ENCODE results near the gene KIZ.

The KIZ gene

DNA sequence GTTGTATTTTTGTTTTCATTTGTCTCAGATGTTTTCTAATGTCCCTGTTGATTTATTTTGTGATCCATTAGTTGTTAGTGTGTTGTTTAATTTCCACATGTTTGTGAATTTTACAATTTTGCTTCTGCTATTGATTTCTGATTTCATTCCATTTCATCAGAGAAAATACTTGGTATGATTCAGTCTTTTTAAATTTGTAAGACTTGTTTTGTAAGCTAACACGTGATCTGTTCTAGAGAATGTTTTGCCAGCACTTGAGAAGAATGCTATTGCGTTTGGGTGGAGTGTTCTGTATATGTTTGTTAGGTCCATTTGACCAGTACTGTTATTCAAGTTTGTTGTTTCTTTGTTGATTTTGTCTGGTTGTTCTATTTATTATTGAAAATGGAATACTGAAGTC is 53.9 kb downstream of the KIZ start:
- DNase-seq (ENCODE audit: low read depth), result no peak

DNA sequence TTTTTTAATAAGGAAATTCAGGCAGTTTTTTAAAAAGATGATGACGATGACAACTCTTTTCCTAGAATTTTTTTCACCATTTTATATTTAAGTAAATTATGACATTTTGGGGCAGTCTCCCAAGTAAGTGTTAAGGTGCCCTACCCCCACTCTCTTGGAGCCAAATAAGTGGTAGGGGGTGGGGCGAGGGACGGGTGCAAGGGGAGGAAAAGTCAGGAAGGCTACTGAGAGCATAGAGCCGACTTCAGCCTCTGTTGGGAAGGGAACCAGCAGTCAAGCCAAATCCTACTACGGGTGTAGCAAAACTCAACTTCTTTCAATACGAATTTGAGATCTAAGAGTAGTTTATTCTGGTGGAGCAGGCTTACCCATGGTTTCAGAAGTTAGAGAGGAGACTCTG is 54.4 kb downstream of the KIZ start:
- no peak for DNase-seq (ENCODE audit: low read depth)

DNA sequence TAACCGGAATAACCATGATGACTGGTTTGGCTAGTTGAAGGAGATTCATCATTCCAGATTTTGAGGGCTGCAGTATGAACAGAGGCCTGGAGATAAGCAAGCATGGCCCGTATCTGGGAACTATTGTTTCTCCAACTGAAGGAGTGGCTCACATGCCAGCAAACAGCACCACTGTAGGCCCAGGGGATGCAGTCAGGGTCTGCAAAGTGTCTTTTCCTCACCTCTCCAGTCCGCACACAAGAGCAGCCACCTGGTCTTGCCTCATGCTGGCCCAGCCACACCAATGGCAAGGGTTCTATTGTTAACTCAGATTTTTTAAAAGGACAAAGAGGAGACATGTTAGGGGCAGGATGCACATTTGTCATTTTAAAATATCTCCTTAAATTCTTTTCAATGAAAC is 55.1 kb downstream of the KIZ start:
- no peak for DNase-seq (ENCODE audit: low read depth)

DNA sequence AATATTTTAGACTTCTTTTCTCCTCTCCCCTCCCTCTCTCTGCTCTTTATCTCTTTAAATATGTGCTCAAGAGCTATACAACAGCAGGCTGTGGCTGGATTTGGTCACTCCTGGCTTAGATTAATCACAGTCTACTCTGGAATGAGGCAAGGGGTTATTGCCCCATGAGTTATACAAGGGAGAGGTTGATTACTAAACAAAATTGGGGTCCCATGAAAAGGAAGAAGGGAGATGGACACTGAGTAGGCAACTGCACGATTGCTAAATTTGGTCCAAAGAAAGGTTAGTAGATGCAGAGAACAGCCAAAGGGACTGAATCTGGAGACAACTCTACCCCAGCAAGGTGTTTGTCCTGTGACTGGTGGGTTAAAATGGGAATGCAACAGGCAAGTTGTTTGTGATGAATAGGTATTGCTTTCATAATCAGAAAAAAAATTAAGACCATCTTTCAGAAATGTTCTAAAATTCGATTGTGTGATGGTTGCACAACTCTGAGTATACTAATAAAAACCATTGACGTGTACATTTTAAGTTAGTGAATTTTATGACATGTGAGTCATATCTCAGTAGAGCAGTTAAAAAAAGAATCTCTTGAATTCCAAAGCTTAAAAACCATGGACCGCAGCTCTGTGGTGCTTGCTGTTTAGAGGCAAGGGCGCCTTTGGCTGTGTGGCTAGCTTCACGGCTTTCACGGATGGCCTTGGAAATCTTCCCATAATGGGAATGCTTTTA is 57.1 kb downstream of the KIZ start:
- DNase-seq (ENCODE audit: low read depth), result no peak

DNA sequence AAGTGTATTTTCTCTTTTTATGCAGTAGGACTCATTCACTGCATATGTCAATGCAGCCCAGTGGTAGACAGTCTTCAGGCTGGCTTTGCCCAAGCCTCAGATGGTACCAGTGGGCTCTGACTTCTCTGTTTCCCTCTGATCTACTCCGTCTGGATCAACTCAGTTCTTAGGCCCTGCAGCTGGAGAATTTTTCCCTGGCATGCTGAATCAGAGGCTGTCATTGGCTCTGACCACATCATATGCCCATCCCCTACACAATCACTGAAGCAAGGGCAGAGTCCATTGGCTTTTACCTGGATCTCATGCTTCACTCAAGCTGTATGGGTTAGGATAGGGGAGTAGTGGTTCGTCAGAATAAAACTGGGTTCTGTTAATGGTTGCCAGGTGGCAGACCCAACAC is 57.8 kb downstream of the KIZ start:
- DNase-seq (ENCODE audit: low read depth), result no peak

DNA sequence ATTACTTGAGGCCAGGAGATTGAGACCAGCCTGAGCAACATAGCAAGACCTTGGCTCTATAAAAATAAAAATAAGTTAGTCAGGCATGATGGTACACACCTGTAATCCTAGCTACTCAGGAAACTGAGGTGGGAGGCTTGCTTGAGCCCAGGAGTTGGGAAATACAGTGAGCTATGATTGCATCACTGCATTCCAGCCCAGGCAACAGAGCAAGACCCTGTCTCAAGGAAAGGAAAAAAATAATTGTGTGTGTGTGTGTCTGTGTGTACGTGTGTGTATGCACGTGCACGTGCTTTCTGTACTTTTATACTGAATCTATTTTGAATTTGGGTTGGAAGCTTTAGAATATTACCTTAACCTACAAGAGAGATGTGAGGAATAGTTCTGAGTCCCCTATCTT is 58.9 kb downstream of the KIZ start:
- no peak for DNase-seq (ENCODE audit: low read depth)

DNA sequence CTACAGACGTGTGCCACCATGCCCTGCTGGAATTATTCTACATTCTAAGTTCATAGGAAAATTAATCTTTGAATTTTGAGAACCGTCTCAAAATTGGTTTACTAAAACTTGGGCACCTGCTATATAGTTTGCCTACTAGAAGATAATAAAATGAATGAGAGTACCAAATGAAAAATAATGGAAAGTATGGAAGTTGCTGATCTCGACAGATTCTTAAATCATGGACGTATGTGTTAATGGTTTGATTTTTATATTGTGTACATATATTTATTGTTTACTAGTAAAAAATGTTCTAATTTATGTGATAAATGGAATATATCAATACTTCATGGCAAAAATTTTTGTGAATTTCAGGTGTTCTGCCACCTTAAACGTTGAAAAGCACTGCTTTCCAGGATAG is 60.0 kb downstream of the KIZ start:
- no peak for DNase-seq (ENCODE audit: low read depth)

DNA sequence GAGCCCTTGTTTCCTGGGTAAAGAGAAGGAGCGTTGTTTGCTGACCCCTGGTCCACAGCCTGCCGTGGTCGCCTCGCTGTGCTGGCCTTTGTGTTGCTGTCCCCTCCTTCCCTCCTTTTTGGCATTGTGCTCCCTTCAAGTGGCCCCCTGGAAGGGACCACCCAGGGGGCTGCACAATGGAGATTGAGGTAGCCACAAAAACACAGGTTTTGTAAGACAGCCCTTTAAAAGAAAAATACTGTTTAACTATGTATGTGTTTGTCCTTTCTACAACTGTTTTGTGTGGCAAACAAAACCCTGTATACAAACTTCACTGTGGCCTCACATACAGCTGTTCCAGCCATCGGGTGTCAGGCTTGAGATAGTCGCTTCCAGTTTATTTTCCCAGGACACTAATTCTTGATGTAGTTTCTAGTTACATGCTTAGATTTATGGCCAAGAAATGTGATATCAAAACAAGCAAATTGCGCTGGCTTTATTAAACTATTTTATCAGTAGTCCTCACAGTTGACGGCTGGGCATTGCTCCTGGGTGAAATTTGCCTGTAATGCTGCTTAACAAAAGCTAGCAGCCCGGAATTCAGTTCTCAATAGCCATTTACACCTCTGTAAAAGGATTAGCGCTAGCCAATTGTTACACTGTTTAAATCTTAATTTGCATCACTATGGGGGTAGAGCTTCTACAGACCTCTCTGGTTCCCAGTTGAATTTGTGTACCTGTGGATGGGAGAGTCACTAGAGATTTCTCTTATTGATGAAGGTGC is 64.1 kb downstream of the KIZ start:
- no peak for DNase-seq (ENCODE audit: low read depth)

DNA sequence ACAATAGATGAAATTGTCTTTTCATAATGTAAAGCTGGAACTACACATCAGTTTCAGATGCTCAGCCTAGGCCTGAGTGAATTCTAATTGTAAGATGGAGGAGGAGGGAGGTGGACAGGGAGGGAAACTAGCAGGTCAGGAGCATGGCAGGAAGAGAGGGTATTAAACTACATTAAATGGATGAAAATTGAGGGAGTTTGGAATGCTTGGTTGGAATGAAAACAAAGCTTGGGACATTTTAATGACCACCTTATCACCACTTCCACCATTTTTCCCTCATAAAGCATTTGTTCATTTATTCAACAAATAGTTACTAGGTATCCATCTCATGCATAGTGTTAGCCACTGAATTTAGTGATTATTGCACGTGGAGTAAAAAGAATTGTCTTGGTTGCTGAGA is 65.0 kb downstream of the KIZ start:
- DNase-seq (ENCODE audit: low read depth), result no peak

DNA sequence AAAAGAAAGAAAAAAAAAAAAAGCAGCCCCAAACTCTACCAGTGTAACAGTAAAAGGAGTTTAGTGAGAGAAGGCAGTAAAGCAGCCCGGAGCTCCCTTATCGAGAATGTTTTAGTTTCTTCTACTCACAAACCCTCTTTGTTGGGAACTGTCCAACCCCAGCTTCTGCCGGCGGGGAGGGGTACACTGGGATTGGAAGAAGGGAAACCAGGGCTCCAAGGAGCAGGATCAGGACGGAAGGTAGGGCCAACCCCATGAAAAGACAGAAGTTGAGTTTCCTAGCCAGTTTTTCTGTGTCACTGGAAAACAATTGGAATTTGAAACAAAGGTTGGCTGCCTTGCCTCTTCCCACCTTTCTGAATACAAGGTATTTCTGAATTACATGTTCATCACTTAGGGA is 66.0 kb downstream of the KIZ start:
- DNase-seq (ENCODE audit: low read depth), result no peak

DNA sequence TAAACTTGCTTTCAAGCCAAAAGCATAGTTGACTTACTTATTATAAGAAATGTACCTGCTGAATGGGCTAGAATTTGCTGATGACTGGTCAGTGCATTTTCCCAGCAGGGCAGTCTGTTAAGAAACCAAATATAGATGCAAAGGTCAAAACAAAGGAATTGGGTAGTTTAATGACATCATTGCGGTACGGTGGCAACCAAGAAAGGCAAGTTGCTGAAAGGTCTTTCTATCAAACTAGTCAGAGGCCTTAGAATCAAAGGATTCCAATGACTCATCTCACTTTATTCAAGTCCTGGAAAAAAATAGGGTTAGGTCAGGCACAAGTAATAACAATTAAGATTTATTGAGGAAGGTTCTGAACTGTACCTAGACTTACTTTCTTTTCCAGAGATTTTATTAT is 76.4 kb downstream of the KIZ start:
- DNase-seq (ENCODE audit: low read depth), result no peak

DNA sequence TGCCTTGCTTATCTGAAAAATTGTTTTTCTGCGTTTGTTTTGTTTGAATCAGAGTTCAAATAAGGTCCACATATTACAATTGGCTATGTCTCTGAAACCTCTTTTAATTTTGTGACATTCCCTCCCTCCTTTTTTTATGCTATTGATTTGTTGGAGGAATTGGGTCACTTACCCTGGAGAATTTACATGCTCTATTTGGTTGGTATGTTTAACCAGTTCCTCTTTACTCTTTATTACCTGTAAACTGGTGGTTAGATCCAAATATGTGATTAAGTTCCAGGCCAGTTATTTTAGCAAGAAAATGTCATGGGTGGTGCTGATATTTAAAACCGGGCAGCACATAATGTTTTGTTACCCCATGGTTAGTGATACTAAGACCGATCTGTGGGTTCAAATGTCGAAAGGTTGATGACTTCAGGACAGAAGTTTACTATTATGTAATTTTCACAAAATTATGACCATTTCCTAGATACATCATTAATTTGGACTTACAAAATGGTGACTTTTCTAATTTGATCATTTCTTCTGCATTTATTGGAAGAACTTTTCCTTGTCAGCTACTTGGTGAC is 77.3 kb downstream of the KIZ start:
- no peak for DNase-seq (ENCODE audit: low read depth)

DNA sequence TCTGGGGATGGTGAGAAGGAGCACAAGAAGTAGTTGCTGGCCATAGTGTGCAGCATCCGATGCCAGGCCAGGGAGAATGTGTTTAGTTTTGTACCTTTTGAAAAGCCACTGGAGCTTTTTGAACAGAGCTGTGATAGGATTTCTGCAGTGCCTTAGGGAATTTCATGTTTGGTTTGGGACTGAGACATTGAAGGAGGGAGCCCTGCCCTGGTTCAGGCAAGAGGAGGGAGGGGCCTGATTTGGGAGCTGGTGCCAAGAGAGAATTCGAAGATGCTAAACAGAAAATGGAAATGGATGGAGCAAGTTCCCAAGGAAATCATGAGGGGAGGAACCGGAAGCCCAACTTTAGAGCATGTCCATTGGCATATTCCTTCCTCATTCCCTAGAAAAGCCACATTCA is 80.7 kb downstream of the KIZ start:
- no peak for DNase-seq (ENCODE audit: low read depth)

DNA sequence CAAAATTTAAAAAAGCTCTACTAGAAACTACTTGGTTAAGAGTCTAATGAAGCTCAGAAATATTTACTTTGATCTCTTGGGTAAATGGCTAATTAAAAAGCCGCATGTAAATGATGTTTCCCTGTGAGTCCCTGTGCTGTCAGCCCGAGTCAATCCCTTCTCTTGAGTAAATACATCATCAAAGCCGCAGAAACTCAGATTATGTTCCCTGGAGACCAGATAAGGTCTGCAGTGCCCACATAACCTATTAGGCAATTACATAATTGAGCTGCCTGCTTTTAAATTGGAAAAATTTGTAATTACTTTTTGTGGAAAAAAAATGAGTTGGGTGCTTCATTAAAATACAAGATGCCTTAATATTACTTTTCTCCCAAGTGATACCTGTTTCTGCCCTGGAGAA is 83.1 kb downstream of the KIZ start:
- DNase-seq (ENCODE audit: low read depth), result no peak

DNA sequence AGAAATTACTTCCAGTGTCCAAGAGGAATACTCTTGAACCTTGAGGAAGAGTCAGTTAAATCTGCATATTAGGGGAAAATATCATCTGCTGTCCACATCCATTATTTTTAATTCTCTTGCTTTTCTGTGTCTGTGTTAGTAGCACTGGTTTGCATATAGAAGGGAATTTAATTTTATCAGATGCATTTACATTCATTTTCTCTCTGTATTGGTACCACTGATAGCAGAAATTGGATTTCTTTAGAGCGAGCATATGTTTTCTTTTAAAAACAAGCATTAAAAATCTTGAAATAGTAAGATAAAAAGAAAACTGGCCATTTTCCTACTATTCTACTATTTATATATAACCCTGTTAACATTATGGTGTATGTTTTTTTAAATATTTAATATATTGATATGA is 83.8 kb downstream of the KIZ start:
- no peak for DNase-seq (ENCODE audit: low read depth)

DNA sequence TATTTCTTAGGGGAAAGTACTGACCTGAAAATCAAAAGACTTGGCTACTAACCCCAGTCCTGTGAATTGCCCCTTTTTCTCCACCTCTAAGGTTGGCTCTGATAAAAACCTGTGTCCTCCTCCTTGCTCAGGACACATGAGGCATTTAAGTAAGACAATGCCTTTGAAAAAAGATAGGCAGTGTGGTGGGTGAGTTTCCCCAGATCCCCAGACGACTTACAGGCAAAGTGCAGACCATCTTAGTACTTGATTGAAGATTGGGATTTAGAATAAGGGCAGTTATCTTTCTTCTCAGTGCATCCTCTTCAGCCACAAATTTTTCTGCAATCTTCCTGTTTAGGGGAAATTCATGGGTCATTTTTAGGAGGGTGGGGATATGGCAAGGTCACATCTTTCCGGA is 87.8 kb downstream of the KIZ start:
- no peak for DNase-seq (ENCODE audit: low read depth)

DNA sequence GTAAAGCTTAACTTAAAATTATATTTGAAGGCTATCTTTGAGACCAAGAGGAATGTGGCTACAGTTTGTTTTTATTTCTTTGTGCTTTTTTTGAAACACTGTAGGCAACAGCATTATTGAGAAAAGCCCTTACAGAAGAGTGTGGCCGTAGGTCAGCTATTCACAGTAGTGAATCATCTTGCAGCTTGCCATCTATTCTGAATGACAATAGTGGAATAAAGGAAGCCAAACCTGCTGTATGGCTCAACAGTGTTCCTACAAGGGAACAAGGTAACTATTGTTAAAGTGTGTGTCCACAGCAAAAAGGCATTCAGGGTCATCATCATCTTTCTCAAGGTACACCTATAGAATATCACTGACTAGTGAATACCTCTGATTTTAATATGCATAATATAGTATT is 88.5 kb downstream of the KIZ start:
- DNase-seq (ENCODE audit: low read depth), result no peak

DNA sequence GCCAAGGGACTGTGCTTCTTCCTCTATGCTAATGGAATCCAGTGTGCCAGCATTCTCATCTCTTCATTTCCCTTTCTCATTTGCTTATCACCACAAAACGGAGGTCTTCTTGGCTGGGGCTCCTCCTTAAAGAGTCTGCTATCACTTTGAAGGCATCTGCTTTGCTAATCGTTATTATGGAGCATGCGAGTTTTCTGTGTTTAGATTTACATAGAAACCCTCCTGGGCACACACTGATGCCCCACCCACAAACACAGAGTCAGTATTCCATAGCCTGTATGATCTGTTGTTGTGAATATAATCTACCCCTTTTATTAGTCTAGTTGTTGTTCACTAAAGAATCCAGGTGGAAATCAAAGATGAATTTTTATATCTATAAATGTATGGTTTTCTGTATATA is 93.8 kb downstream of the KIZ start:
- DNase-seq (ENCODE audit: low read depth), result no peak

DNA sequence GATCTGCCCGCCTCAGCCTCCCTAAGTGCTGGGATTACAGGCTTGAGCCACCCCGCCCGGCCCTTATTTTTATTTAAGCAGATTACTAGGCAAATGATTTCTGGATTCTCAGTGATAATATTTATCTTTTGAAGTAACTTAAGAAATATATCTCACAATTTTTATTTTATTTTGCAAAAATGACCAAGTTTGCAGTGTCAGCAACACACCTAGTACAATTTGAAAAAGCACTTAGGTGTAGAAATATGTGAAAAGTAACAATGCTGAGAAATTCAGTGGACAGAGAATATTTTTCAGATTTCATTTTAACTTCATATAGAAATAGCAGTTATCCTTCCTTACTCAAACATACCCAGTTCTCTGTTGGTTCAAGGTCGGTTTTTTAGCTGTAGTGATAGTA is 98.3 kb downstream of the KIZ start:
- DNase-seq (ENCODE audit: low read depth), result no peak

DNA sequence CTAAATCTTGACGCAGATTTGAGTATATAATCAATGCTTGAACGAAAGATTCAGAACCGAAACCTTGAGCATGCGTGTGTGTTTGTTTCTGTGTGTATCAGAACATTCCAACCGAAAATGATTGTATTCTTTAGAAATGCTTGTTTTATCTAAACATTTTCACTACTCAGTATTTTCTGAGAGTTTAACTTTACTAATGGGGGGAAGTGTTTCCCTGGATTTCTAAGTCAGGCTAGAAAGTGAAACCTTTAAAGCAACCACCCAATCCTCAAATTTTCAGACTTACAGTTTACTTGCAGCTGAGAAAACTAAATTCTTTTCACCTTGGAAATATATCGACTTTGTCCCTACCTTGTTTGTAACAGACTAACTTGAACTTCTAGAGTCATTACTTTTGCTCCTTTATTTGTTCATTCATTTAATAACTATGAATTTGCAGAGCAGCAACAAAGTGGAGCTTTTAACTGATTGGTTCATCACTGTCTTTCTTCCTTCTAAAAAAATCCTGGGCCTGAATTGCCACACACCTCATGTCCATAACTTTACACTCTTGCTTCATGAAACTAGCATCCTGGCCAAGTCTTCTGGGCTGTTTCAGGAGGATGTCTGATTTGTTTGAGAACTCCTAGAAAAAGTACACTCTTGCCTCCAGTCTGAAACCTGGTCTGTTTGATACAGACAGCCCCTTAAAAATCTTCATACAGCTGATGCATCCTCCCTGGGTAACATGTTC is 99.5 kb downstream of the KIZ start:
- no peak for DNase-seq (ENCODE audit: low read depth)

DNA sequence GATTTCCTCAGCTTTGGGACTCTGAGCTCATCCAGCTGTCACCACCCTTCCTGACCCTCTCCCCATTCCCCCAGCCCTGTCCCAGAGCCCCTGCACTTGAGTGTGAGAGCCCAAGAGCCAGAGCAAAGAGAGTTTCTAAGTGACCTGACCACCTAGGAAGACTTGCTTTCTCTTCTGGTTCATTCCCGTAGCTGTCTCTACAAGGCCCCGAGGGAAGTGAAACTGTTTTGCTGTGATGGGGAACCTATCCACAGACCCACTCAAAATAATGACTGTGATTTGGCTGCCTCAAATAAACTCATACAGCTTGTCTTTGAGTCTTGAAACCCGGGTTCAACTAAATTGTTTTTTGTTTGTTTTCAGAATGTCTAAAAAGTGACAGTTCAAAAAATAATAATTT is 102.6 kb downstream of the KIZ start:
- no peak for DNase-seq (ENCODE audit: low read depth)

DNA sequence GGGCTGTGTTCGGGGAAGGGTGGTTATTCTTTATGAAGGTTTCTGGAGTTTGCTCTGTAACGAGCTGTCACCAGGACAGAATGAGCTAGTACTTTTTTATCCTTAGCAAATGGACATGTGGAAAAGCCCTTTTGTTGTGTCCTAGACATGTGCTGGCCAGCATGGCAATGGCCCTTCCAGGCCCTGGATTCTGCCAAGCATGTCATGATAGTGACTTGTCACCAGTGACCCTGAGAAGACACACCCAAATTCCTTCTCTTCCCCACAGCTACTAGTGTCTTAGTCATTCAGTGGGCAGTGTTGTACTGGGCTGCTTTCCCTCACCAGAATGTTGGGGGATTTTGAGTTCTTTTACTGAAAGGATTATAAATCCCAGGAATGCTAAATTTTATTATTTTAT is 103.3 kb downstream of the KIZ start:
- DNase-seq (ENCODE audit: low read depth), result no peak

DNA sequence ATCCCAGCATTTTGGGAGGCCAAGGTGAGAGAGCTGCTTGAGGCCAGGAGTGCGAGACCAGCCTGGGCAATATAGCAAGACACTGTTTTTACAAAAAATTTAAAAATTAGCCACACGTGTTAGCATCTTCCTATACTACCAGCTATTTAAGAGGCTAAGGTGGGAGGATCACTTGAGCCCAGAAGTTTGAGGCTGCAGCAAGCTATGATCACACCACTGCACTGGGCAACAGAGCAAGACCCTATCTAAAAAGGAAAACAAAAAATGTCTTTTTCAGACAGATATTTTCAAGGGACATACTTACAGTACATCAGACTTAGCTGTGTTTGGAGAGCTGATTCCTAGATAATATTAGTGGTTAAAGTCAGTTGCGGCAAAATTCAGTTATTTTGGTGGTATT is 104.3 kb downstream of the KIZ start:
- DNase-seq (ENCODE audit: low read depth), result no peak
